ENCODE results near the gene SERINC5.

The SERINC5 gene

GRCh38 chr5:80237243-80237642 is 18.6 kb downstream of the SERINC5 start:
- Histone ChIP-seq H2BK15ac (ENCODE audit: low read length) (no peak overlapping the region), H4K8ac (ENCODE audit: low read depth, low read length) (no peak overlapping the region), H3K23ac (ENCODE audit: low read depth, low read length, poor library complexity) (no peak overlapping the region), H3K79me1 (ENCODE audit: low read depth, low read length) (no peaks in the 10 kb centered on the region), H2AFZ (ENCODE audit: low read length) (no peak overlapping the region), H3K4me2 (ENCODE audit: insufficient read depth, low read length, poor library complexity, severe bottlenecking) (no peak overlapping the region), H3K27me3 (ENCODE audit: control insufficient read depth in 3 of 3, insufficient read depth in 3 of 3, low read depth in 1 of 3, low read length in 3 of 3) (no peaks in the 10 kb centered on the region), H4K91ac (ENCODE audit: low read depth, low read length, poor library complexity) (no peak overlapping the region), H2BK120ac (ENCODE audit: low read depth, low read length) (no peak overlapping the region), H2AK5ac (ENCODE audit: low read depth, low read length) (no peak overlapping the region), H3K9ac (ENCODE audit: low read depth, low read length, poor library complexity) (no peak overlapping the region), H3K14ac (ENCODE audit: low read length) (no peak overlapping the region), H3K4ac (ENCODE audit: low read length) (no peak overlapping the region), H3K27ac (replicated peaks; ENCODE audit: low read length) (no peak overlapping the region), H2BK12ac (ENCODE audit: low read length) (no peak overlapping the region), H3K4me3 (ENCODE audit: low read length in 2 of 2) (no peak overlapping the region), H3K18ac (ENCODE audit: low read length) (no peak overlapping the region), H2BK5ac (ENCODE audit: low read length) (no peak overlapping the region), H3K4me1 (ENCODE audit: control insufficient read depth in 2 of 2, insufficient read depth in 1 of 2, low read depth in 1 of 2, low read length in 2 of 2) (no peaks in the 10 kb centered on the region), H3K36me3 (replicated peaks in 1 of 2; ENCODE audit: control insufficient read depth in 2 of 2, insufficient read depth in 2 of 2, low read length in 2 of 2) (no peaks in the 10 kb centered on the region), H3K9me3 (replicated peaks in 1 of 2; ENCODE audit: control insufficient read depth in 2 of 2, insufficient read depth in 1 of 2, low read depth in 1 of 2, low read length in 2 of 2) (peaks cover 4 to 17% of the 10 kb centered on the region in 2 donors)
- DNase-seq (ENCODE audit: low spot score), result no peak
- no CpG with 5 or more reads among the region's 5 CpGs for WGBS, 2 donors (ENCODE audit: extremely low coverage in 2 of 2, insufficient read length in 2 of 2, insufficient replicate concordance in 1 of 2)

- DNase-seq (ENCODE audit: low spot score), result no peak
- no CpG with 5 or more reads among the region's 5 CpGs for WGBS, 2 donors (ENCODE audit: extremely low coverage in 2 of 2, insufficient read length in 2 of 2, insufficient replicate concordance in 1 of 2)
Observed at GRCh38 chr5:80234116-80234948, 21.5 kb downstream of the SERINC5 start.

GRCh38 chr5:80231693-80232092 is 24.2 kb downstream of the SERINC5 start:
- H3K18ac ChIP-seq (ENCODE audit: low read length), result no peak overlapping the region
- no peaks in the 10 kb centered on the region for H3K36me3 ChIP-seq (replicated peaks in 1 of 2; ENCODE audit: control insufficient read depth in 2 of 2, insufficient read depth in 2 of 2, low read length in 2 of 2)
- H3K4me2 ChIP-seq (ENCODE audit: insufficient read depth, low read length, poor library complexity, severe bottlenecking), result no peak overlapping the region
- H3K4me3 ChIP-seq (ENCODE audit: low read length in 2 of 2), result no peak overlapping the region
- DNase-seq (ENCODE audit: low spot score), result no peak
- no peaks in the 10 kb centered on the region for H3K27me3 ChIP-seq (ENCODE audit: control insufficient read depth in 3 of 3, insufficient read depth in 3 of 3, low read depth in 1 of 3, low read length in 3 of 3)
- no peak overlapping the region for H2BK5ac ChIP-seq (ENCODE audit: low read length)
- H4K91ac ChIP-seq (ENCODE audit: low read depth, low read length, poor library complexity), result no peak overlapping the region
- H2AK5ac ChIP-seq (ENCODE audit: low read depth, low read length), result no peak overlapping the region
- no peaks in the 10 kb centered on the region for H3K9me3 ChIP-seq (replicated peaks in 1 of 2; ENCODE audit: control insufficient read depth in 2 of 2, insufficient read depth in 1 of 2, low read depth in 1 of 2, low read length in 2 of 2)
- H4K8ac ChIP-seq (ENCODE audit: low read depth, low read length), result no peak overlapping the region
- no peak overlapping the region for H2AFZ ChIP-seq (ENCODE audit: low read length)
- H2BK120ac ChIP-seq (ENCODE audit: low read depth, low read length), result no peak overlapping the region
- no peak overlapping the region for H3K4ac ChIP-seq (ENCODE audit: low read length)
- no peak overlapping the region for H3K23ac ChIP-seq (ENCODE audit: low read depth, low read length, poor library complexity)
- H3K27ac ChIP-seq (replicated peaks; ENCODE audit: low read length), result no peak overlapping the region
- H3K9ac ChIP-seq (ENCODE audit: low read depth, low read length, poor library complexity), result no peak overlapping the region
- WGBS, 2 donors (ENCODE audit: extremely low coverage in 2 of 2, insufficient read length in 2 of 2, insufficient replicate concordance in 1 of 2), result no CpG with 5 or more reads among the region's 1 CpG
- H2BK15ac ChIP-seq (ENCODE audit: low read length), result no peak overlapping the region
- H3K14ac ChIP-seq (ENCODE audit: low read length), result no peak overlapping the region
- no peak overlapping the region for H2BK12ac ChIP-seq (ENCODE audit: low read length)
- peaks cover 1% of the 10 kb centered on the region for H3K79me1 ChIP-seq (ENCODE audit: low read depth, low read length)
- H3K4me1 ChIP-seq (ENCODE audit: control insufficient read depth in 2 of 2, insufficient read depth in 1 of 2, low read depth in 1 of 2, low read length in 2 of 2), result peaks cover 0 to 5% of the 10 kb centered on the region in 2 donors

More at GRCh38 chr5:80234116-80234948, 21.5 kb downstream of the SERINC5 start:
- H3K36me3 ChIP-seq (replicated peaks in 1 of 2; ENCODE audit: control insufficient read depth in 2 of 2, insufficient read depth in 2 of 2, low read length in 2 of 2), result no peaks in the 10 kb centered on the region
- no peaks in the 10 kb centered on the region for H3K9me3 ChIP-seq (replicated peaks in 1 of 2; ENCODE audit: control insufficient read depth in 2 of 2, insufficient read depth in 1 of 2, low read depth in 1 of 2, low read length in 2 of 2)
- no peak overlapping the region for H3K9ac ChIP-seq (ENCODE audit: low read depth, low read length, poor library complexity)
- no peak overlapping the region for H3K14ac ChIP-seq (ENCODE audit: low read length)
- H3K23ac ChIP-seq (ENCODE audit: low read depth, low read length, poor library complexity), result no peak overlapping the region
- H3K79me1 ChIP-seq (ENCODE audit: low read depth, low read length), result peaks cover 1% of the 10 kb centered on the region
- H2BK5ac ChIP-seq (ENCODE audit: low read length), result no peak overlapping the region
- H2BK12ac ChIP-seq (ENCODE audit: low read length), result no peak overlapping the region
- no peaks in the 10 kb centered on the region for H3K27me3 ChIP-seq (ENCODE audit: control insufficient read depth in 3 of 3, insufficient read depth in 3 of 3, low read depth in 1 of 3, low read length in 3 of 3)
- no peak overlapping the region for H2AK5ac ChIP-seq (ENCODE audit: low read depth, low read length)
- H3K4ac ChIP-seq (ENCODE audit: low read length), result no peak overlapping the region
- H3K4me3 ChIP-seq (ENCODE audit: low read length in 2 of 2), result no peak overlapping the region
- H4K91ac ChIP-seq (ENCODE audit: low read depth, low read length, poor library complexity), result no peak overlapping the region
- H3K18ac ChIP-seq (ENCODE audit: low read length), result no peak overlapping the region
- H3K4me2 ChIP-seq (ENCODE audit: insufficient read depth, low read length, poor library complexity, severe bottlenecking), result no peak overlapping the region
- no peak overlapping the region for H4K8ac ChIP-seq (ENCODE audit: low read depth, low read length)
- peaks cover 0 to 5% of the 10 kb centered on the region in 2 donors for H3K4me1 ChIP-seq (ENCODE audit: control insufficient read depth in 2 of 2, insufficient read depth in 1 of 2, low read depth in 1 of 2, low read length in 2 of 2)
- H2BK15ac ChIP-seq (ENCODE audit: low read length), result no peak overlapping the region
- no peak overlapping the region for H2BK120ac ChIP-seq (ENCODE audit: low read depth, low read length)
- H2AFZ ChIP-seq (ENCODE audit: low read length), result no peak overlapping the region
- H3K27ac ChIP-seq (replicated peaks; ENCODE audit: low read length), result no peak overlapping the region

GRCh38 chr5:80231243-80231642 is 24.6 kb downstream of the SERINC5 start:
- no peak overlapping the region for H2BK15ac ChIP-seq (ENCODE audit: low read length)
- H3K18ac ChIP-seq (ENCODE audit: low read length), result no peak overlapping the region
- no peaks in the 10 kb centered on the region for H3K27me3 ChIP-seq (ENCODE audit: control insufficient read depth in 3 of 3, insufficient read depth in 3 of 3, low read depth in 1 of 3, low read length in 3 of 3)
- H3K27ac ChIP-seq (replicated peaks; ENCODE audit: low read length), result no peak overlapping the region
- H2AFZ ChIP-seq (ENCODE audit: low read length), result no peak overlapping the region
- H3K4ac ChIP-seq (ENCODE audit: low read length), result no peak overlapping the region
- H4K8ac ChIP-seq (ENCODE audit: low read depth, low read length), result no peak overlapping the region
- peaks cover 0 to 5% of the 10 kb centered on the region in 2 donors for H3K4me1 ChIP-seq (ENCODE audit: control insufficient read depth in 2 of 2, insufficient read depth in 1 of 2, low read depth in 1 of 2, low read length in 2 of 2)
- no peaks in the 10 kb centered on the region for H3K9me3 ChIP-seq (replicated peaks in 1 of 2; ENCODE audit: control insufficient read depth in 2 of 2, insufficient read depth in 1 of 2, low read depth in 1 of 2, low read length in 2 of 2)
- H2BK12ac ChIP-seq (ENCODE audit: low read length), result no peak overlapping the region
- no peak overlapping the region for H3K14ac ChIP-seq (ENCODE audit: low read length)
- no peak overlapping the region for H3K23ac ChIP-seq (ENCODE audit: low read depth, low read length, poor library complexity)
- DNase-seq (ENCODE audit: low spot score), result no peak
- peaks cover 1% of the 10 kb centered on the region for H3K79me1 ChIP-seq (ENCODE audit: low read depth, low read length)
- H2AK5ac ChIP-seq (ENCODE audit: low read depth, low read length), result no peak overlapping the region
- no CpG with 5 or more reads among the region's 3 CpGs for WGBS, 2 donors (ENCODE audit: extremely low coverage in 2 of 2, insufficient read length in 2 of 2, insufficient replicate concordance in 1 of 2)
- no peak overlapping the region for H3K4me3 ChIP-seq (ENCODE audit: low read length in 2 of 2)
- H2BK5ac ChIP-seq (ENCODE audit: low read length), result no peak overlapping the region
- H3K36me3 ChIP-seq (replicated peaks in 1 of 2; ENCODE audit: control insufficient read depth in 2 of 2, insufficient read depth in 2 of 2, low read length in 2 of 2), result no peaks in the 10 kb centered on the region
- H3K4me2 ChIP-seq (ENCODE audit: insufficient read depth, low read length, poor library complexity, severe bottlenecking), result no peak overlapping the region
- H2BK120ac ChIP-seq (ENCODE audit: low read depth, low read length), result no peak overlapping the region
- H3K9ac ChIP-seq (ENCODE audit: low read depth, low read length, poor library complexity), result no peak overlapping the region
- no peak overlapping the region for H4K91ac ChIP-seq (ENCODE audit: low read depth, low read length, poor library complexity)

Data from neuronal stem cell (in vitro differentiated cells).